ENCODE data around the gene RASEF. TPM values are rescaled to one million over a fixed set of nuclear protein-coding genes. Genes with fewer than 3 reads are reported as not detected.

The RASEF gene
- total RNA-seq, 4 donors from 2014 or later, result 0.16 to 0.82 (median 0.41) TPM; not detected in 1

DNA sequence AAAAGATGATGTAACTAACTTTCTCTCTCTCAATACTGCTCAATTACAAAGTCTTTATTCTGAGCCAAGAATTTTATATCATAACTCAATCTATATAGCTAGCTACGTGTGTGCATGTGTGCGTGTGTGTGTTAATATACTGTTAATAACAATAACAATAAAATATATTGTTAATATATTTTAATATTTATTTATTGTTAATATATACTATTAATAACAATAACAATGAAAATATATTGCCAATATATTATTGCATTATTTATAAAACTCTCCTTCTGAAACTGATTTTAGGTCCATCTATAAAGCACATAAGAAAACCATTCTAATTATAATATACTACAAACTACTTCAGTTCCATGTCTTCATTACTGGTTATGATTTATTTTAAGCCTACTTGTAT, 60.6 kb downstream of the RASEF start:
- TF ChIP-seq, protein P1, sequence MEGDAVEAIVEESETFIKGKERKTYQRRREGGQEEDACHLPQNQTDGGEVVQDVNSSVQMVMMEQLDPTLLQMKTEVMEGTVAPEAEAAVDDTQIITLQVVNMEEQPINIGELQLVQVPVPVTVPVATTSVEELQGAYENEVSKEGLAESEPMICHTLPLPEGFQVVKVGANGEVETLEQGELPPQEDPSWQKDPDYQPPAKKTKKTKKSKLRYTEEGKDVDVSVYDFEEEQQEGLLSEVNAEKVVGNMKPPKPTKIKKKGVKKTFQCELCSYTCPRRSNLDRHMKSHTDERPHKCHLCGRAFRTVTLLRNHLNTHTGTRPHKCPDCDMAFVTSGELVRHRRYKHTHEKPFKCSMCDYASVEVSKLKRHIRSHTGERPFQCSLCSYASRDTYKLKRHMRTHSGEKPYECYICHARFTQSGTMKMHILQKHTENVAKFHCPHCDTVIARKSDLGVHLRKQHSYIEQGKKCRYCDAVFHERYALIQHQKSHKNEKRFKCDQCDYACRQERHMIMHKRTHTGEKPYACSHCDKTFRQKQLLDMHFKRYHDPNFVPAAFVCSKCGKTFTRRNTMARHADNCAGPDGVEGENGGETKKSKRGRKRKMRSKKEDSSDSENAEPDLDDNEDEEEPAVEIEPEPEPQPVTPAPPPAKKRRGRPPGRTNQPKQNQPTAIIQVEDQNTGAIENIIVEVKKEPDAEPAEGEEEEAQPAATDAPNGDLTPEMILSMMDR (IDR thresholded peaks at IDR 0.05 in 4 of 5, conservative IDR thresholded peaks at IDR 0.05 in 1 of 5), result no peak
- no peak for TF ChIP-seq POLR2A (IDR thresholded peaks at IDR 0.05)
- in situ Hi-C loops (cut with MboI; ENCODE audit: low sequenced_read_pairs in 4 of 4), result no loop called here

DNA sequence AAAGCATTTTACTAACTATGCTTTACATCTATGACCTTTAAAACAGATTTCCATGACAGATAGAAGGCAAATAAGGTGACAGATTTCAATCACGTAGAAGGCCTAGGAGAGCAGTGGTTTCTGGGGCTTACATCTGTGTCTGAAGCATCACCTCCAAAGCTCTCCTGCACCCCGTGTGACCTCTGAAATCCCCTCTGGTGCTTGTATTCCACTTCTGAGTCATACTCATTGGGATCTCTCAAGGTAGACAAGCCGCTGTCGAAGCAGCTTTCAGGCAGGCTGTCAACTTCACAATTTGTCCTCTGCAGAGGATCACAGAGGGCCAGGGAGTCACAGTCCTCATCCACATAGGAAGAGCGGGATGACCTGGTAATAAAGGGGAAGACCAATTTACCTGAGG, 62.2 kb downstream of the RASEF start:
- intact Hi-C loops (cut with DNase I; ENCODE audit: low total_unique reads), result no loop called here
- in situ Hi-C loops (cut with MboI; ENCODE audit: low sequenced_read_pairs in 4 of 4), result no loop called here
- H3K27ac ChIP-seq, result no peak overlapping the region

More for the DNA sequence above, 60.6 kb downstream of the RASEF start:
- DNase-seq (no peak), ATAC-seq (no peak)
- no peak overlapping the region for H3K4me3 ChIP-seq
- no peaks in the 10 kb centered on the region for H3K27me3 ChIP-seq
- intact Hi-C loops (cut with DNase I; ENCODE audit: low total_unique reads), result no loop called here
- H3K4me1 ChIP-seq, result no peaks in the 10 kb centered on the region
- no peaks in the 10 kb centered on the region for H3K36me3 ChIP-seq
- H3K9me3 ChIP-seq, result no peaks in the 10 kb centered on the region
- H3K27ac ChIP-seq, result no peak overlapping the region

DNA sequence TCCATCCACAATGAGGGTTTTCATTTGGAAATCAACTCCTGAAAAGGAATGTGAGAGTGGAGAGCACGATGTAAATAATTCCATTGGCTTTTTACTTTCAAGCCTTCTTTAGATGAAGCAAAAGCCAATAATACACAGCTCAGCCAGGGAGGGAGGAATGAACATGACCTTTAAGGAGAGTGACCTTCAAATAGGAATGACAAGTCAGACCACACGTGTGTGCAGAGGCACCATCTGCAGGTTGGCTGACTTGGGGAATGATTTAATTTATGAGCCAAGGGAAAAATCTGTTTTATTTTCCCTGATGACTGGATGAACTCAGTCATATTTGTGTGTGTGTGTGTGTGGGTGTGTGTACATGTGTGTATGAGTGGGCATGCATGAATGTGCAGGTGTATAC, 64.5 kb downstream of the RASEF start:
- Histone ChIP-seq H3K27me3 (no peaks in the 10 kb centered on the region), H3K4me1 (no peaks in the 10 kb centered on the region), H3K4me3 (no peak overlapping the region), H3K9me3 (no peaks in the 10 kb centered on the region), H3K36me3 (no peaks in the 10 kb centered on the region), H3K27ac (no peak overlapping the region)
- DNase-seq (no peak), ATAC-seq (no peak)
- in situ Hi-C loops (cut with MboI; ENCODE audit: low sequenced_read_pairs in 4 of 4), result no loop called here
- intact Hi-C loops (cut with DNase I; ENCODE audit: low total_unique reads), result no loop called here
- TF ChIP-seq, protein P1 (IDR thresholded peaks at IDR 0.05 in 4 of 5, conservative IDR thresholded peaks at IDR 0.05 in 1 of 5), result no peak
- TF ChIP-seq POLR2A (IDR thresholded peaks at IDR 0.05), result no peak

More for the DNA sequence above, 62.2 kb downstream of the RASEF start:
- ATAC-seq, result no peak
- Histone ChIP-seq H3K36me3 (no peaks in the 10 kb centered on the region), H3K9me3 (no peaks in the 10 kb centered on the region), H3K4me1 (no peaks in the 10 kb centered on the region), H3K27me3 (no peaks in the 10 kb centered on the region), H3K4me3 (no peak overlapping the region)
- DNase-seq, result no peak
- TF ChIP-seq, protein P1 (IDR thresholded peaks at IDR 0.05 in 4 of 5, conservative IDR thresholded peaks at IDR 0.05 in 1 of 5), result no peak
- TF ChIP-seq POLR2A (IDR thresholded peaks at IDR 0.05), result no peak

DNA sequence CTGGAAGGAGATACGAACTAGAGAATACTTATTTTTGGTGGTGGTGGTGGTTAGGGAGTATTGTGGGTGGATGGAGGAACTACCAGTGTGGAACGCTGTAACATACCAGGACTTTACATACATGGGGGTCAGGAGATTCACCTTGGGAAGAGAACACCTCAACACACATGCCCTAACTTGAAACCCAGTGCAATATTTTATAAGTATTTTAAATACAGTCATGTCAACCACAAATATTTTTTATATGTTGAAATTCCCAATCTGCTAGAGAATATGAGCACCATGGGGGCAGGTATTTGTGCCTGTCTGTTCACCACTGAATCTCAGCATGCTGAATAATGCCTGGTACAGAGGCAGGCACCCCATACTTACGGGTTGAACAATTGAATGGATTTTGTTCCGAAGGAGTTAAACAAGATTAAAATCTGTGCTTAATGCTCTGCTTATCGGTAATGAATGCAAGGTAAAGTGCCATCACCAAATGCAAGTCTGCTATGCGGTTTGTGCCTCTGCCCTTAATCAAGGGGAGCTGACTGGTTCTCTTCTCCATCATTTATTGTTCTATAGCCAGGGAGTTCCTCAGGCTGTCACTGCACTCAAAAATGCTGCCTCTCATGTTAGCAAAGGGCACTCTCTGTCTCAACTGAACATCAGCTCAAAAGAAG, 65.3 kb downstream of the RASEF start:
- Histone ChIP-seq H3K27me3 (no peaks in the 10 kb centered on the region), H3K27ac (no peak overlapping the region), H3K4me1 (no peaks in the 10 kb centered on the region), H3K36me3 (no peaks in the 10 kb centered on the region), H3K9me3 (no peaks in the 10 kb centered on the region), H3K4me3 (no peak overlapping the region)
- no peak for TF ChIP-seq POLR2A (IDR thresholded peaks at IDR 0.05)
- TF ChIP-seq, protein P1 (IDR thresholded peaks at IDR 0.05 in 4 of 5, conservative IDR thresholded peaks at IDR 0.05 in 1 of 5), result no peak
- DNase-seq (no peak), ATAC-seq (no peak)
- intact Hi-C loops (cut with DNase I; ENCODE audit: low total_unique reads), result no loop called here
- in situ Hi-C loops (cut with MboI; ENCODE audit: low sequenced_read_pairs in 4 of 4), result no loop called here

DNA sequence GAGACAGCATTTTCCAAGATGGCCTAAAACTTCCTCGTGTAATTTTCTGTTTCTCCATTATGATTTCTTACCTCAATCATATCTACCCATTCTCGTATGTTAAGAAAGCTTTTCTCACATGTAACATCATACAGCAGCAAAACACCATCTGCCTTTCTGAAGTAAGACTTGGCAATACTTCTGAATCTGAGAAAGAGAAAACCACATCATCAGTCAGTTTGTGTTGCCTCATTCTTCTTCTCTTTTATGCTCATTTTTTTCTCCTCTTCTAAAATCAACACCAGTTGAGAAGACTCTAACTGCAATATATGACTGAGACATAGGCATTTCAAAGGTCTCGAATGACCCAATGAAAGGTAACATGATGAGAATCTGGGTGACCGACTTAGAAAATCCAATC, 66.0 kb downstream of the RASEF start:
- DNase-seq (no peak), ATAC-seq (no peak)
- in situ Hi-C loops (cut with MboI; ENCODE audit: low sequenced_read_pairs in 4 of 4), result no loop called here
- intact Hi-C loops (cut with DNase I; ENCODE audit: low total_unique reads), result no loop called here
- H3K9me3 ChIP-seq, result no peaks in the 10 kb centered on the region
- no peak overlapping the region for H3K27ac ChIP-seq
- no peaks in the 10 kb centered on the region for H3K4me1 ChIP-seq
- no peaks in the 10 kb centered on the region for H3K27me3 ChIP-seq
- H3K4me3 ChIP-seq, result no peak overlapping the region
- H3K36me3 ChIP-seq, result no peaks in the 10 kb centered on the region
- TF ChIP-seq, protein P1 (IDR thresholded peaks at IDR 0.05 in 4 of 5, conservative IDR thresholded peaks at IDR 0.05 in 1 of 5), result no peak
- no peak for TF ChIP-seq POLR2A (IDR thresholded peaks at IDR 0.05)
